GM18907 (cell line): ENCODE data around the gene SLCO3A1.
A peak's percentile ranks its signal among the peaks of the same experiment; 100 is the strongest.

ENCODE experiments used
- ATAC-seq: cut with Tn5 transposase; IDR thresholded peaks from one replicate; pipeline ENCODE4 v1.9.1; 2021; ENCODE audit warnings: mild to moderate bottlenecking, moderate library complexity; ENCODE audit not compliant: unreplicated experiment

Gene SLCO3A1

DNA sequence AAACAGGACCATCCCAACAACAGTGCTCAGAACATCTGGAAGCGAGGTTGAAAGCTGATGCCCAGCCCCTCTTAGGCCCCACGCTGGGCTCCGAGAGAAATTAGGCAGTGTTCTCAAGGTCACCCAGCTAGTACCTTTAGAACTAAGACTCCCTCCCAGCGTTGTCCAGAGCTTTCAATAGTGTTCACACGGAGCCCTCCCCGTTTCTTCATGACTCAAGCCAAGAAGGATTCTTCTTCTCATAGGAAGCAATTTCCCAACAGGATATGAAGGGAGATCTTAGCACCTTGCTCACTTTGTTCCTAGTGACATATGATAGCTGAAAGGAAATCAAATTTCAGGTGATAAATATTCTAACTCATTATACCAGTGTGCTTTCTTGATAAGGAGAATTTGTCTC lies 296.0 kb downstream of the SLCO3A1 start:
- no peak for ATAC-seq

DNA sequence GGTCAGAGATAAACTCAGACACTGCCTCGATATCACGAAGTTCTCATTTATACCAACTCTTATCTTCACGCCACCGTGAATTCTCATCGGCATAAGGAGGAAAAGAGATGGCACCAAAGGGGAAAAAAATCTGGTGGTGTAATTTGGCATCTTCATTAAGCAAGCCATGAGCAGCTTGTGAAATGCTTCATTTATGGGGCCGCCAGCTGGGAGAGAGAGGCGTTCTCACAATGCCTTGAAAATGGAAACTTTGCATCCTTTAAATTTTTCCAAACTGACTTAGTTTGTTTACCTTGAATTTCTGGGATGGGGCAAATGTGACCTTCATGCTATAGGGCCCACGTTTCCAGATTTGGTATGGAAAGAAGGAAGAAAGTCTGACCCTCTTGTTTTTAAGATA lies 297.7 kb downstream of the SLCO3A1 start:
- no peak for ATAC-seq

GRCh38 chr15:92151741-92152140 lies 298.2 kb downstream of the SLCO3A1 start:
- ATAC-seq: no peak

DNA sequence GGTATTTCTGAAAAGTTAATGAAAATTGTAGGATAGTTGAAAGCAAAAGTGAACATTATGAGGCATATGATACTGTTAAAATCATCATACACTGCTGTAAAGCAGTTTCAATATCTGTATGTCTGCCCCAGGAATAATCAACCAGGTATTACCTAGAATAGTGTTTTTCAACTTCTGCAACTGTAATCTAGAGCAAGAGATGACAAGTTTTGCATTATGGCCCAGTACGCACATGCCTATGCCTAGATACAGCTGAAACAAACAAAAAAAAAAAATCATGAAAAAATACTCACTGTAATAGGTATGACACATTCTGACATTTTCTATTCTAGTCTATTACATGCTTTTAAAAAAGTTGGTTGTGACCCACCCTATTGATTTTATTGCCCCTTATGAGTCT lies 299.5 kb downstream of the SLCO3A1 start:
- ATAC-seq: no peak

DNA sequence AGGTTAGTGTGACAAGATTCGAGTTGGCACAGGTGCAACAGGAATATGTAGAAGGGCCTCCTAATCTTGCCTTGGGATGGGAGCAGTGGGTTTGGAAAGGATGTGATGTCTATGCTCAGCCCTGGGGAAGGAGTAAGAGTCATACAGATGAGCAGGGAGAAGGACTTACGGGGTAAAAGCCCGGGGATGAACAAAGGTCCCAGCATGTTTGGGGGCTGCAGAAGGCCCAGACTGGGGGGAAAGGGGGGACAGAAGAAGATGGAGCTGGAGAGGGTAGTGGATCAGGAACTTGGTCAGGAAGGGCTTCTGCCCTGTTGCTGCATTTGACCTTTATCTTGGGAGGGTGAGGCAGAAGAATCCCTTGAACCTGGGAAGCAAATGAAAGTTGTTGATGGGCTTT lies 300.1 kb downstream of the SLCO3A1 start:
- ATAC-seq: no peak

DNA sequence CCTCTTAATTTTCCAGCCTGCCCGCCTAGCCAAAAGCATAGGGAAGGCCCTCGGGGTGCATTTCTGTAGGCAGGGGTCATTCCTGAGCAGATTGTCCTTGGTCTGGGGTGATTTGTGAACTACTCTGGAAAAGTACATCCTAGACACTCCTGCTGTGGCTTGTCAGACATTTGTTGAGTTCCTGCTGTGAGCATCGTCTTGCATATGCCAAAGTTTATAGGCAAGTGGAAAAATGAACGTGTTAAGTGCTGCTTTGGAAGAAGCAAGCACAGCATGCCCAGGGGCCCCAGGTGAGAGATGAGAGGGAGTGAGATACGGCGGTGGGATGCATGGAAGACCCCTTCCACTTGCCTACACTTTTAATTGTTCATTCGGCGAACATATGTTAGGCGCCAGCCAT lies 302.4 kb downstream of the SLCO3A1 start:
- no peak for ATAC-seq

GRCh38 chr15:92157666-92158298 lies 304.3 kb downstream of the SLCO3A1 start:
- no peak for ATAC-seq

DNA sequence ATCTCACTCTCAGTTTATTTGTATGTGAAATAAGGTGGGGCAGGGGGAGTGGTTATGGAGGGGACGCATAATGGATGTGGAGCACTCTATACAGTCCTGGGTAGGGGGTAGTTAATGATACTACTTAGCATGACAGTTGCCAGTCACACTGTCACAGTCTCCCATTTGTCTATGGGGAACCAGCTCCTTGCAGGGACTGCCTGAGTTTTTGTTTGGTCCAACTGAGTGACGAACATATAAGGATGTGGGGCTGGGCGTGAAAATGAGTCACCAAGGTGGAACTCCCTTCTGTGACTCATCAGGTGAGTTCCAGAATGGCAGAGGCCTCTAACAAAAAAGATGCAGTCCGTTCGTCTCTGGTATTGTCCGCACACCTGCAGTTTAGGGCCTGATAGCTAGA lies 304.9 kb downstream of the SLCO3A1 start:
- peak; percentile 41 for ATAC-seq

DNA sequence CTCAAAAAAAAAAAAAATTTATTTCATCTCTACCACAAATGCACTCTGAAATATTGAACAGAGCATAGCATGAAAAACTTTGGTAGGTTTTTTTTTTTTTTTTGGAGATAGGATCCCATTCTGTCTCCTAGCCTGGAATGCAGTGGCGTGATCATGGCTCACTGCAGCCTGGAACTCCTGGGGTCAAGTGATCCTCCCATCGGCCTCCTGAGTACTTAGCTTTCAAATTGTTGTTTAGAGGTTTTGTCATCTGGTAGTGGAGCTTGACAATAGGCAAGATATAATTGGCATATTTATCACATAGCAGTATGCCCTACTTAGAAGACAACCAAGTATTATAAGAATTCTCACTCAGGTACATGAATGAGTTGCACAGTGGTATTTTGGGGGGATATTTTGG lies 306.0 kb downstream of the SLCO3A1 start:
- ATAC-seq: no peak

DNA sequence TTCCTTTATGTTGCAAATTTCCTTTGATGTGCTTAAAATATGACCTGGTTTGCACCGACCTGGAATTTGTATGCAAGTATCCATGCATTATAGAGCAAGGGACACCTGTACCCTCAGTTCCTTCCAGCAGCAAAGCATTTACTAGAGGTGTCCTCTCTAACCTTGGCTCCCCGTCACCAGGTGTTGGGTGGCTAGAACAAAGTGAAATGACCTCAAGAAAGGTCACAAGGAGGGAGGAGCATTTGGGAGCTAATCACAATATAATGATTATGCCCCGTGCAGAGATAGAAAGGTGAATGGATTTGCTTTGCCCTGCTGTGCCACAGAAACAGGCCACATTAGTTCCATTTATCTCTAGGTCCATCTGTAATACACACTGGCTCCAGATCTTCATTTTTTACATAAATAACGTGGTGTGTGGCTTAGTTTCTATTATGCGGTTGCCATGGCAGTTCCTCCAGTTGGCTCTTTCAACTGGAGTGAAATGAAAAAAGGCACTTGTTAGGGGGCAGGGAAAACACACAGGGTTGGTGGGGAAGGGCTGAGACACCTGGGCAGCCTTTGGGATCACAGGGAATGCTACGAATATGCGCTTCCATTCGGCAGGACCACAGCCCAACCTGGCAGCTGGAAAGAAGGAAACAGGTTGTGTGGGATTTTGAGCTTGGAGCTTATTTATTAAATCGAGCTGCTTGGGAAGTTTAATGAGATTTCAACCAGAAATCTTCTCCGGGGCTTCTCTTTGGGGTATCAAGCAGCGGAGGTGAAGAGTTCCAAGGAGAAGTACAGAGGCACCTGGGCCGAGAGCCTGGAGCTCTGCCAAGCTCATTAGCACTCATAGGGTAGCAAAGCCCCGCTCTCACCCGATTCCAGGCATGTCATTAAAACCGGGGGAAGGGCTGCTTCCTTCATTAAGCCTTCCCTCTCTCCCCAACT lies 306.7 kb downstream of the SLCO3A1 start:
- no peak for ATAC-seq

GRCh38 chr15:92161039-92161670 lies 307.6 kb downstream of the SLCO3A1 start:
- peak; percentile 92 for ATAC-seq

DNA sequence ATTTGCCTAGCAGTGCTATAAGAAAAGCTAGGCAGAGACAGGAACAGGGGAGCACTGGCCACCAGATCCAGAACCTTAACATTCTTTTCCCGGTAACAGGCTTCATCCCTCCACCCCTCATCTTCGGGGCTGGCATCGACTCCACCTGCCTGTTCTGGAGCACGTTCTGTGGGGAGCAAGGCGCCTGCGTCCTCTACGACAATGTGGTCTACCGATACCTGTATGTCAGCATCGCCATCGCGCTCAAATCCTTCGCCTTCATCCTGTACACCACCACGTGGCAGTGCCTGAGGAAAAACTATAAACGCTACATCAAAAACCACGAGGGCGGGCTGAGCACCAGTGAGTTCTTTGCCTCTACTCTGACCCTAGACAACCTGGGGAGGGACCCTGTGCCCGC lies 309.1 kb downstream of the SLCO3A1 start:
- ATAC-seq: no peak

- ATAC-seq: no peak
These were observed 310.1 kb downstream of the SLCO3A1 start for GRCh38 chr15:92163641-92164040.

- ATAC-seq: no peak
These were observed 311.0 kb downstream of the SLCO3A1 start for GRCh38 chr15:92164327-92165000.

DNA sequence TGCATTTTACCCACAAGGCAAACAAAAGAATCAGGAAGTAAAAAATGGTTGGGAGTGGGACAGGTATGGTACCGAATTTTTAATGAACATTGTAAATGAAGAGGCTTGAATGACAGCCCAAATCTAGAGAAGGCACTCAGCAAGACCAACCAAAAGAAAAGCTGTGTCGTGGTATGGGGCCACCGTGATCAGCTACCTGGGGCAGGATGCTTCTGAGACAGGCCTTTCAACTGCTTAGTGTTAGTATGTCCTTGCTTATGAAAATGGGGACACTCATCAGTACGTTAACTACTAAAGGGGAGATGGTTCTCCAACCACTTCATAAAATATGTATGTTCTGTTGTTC lies 311.5 kb downstream of the SLCO3A1 start:
- ATAC-seq: no peak

DNA sequence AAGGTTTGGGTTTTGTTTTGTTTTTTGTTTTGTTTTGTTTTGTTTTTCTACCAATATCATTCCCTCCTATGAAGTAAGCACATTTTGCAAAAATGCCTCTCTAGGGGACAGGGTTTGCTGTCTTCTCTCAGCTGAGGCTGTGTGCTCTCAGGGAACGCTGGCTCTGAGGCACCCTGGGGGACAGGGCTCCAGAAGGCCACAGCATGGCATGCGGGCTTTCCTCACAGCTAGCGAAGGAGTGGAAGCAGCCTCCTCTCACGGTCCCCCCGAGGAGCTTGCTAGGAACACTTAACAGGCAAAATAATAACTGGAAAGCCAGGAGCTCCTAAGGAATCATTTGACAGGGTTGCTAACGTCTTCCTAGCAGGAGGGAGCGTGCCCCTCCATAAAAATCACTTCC lies 312.5 kb downstream of the SLCO3A1 start:
- ATAC-seq: no peak

DNA sequence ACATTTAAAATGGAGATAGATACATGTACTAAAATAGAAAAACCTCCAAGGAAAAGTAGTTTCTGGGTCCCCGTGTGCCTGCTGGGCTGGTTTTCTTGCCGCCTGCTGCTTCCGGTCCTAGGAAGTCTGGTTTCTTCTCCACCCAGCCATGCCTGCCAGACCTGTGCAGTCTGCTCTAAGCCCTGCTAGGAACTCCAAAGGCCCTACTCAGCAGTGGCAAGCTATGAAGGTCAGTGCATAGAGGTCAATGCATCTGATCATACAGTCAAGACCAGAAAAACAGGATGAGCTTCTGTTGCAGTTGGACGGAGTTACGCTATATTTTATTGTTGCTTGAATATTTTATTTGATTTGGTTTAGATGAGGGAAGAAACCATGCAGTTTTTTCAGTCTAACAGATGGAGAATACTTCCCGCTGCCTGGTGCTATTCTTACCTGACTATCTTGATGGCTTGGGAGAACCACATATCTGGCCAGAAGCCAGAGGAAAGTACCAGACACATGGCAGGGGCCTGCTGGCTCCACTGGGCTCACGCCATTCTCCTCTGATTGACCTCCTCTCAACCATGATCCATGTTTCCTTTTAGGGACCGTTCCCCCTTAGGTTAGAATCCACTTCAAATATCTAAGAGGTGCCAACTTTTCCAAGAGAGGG lies 313.4 kb downstream of the SLCO3A1 start:
- ATAC-seq: no peak

- ATAC-seq: no peak
These were observed 313.9 kb downstream of the SLCO3A1 start for GRCh38 chr15:92167451-92167850.

DNA sequence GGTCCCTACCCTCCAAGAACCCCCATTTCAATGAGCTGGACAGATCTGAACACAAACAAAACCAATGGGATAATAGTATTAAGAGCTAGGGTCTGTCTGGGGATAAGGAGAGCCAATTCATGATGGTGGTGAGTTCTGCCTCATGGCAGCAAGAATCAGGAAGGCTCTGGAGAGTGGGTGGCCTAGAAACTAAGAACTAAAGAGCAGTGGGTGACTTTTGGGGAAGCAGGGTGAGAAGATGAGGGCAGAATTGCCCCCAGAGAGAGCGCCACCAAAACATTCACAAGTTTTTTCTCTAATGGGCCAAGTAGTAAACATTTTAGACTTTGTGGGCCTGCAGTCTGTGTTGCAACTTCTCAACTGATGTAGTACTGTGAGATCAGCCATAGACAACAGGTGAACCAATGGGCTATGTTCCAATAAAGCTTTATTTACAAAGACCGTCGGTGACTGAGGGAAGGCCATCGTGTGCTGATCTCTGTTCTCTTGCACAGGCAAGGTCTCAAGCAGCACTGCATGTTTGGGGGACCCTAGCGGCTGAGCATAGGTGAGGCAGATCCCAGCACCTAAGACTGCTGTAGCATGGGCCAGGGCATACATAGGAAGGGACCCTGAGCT lies 314.7 kb downstream of the SLCO3A1 start:
- no peak for ATAC-seq

DNA sequence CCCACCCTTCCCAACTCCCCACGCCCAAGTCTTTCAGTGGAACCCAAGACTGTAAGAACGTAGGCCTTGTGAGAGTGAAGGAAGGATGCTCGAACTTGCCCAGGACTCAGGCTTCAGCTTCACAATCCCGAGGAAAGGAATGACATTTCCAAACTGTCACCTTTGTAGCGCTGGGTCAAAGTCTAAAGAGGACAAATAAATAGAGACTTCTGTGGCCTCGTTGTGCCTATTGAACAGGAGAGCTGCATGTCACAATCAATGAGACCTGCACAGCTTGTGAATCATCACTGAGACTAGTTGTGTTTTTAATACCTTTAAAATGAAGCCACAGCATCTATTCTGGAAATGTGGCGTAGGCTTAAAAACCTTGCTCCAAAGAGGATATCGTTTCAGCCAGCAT lies 317.4 kb downstream of the SLCO3A1 start:
- ATAC-seq: no peak
